ENCODE measurements around the gene PLEKHH1. TPM values are rescaled to one million over a fixed set of nuclear protein-coding genes. Genes with fewer than 3 reads are reported as not detected.

The PLEKHH1 gene
- polyA plus RNA-seq, 3 donors, result 37.5 to 44.3 (median 40.1) TPM

DNA sequence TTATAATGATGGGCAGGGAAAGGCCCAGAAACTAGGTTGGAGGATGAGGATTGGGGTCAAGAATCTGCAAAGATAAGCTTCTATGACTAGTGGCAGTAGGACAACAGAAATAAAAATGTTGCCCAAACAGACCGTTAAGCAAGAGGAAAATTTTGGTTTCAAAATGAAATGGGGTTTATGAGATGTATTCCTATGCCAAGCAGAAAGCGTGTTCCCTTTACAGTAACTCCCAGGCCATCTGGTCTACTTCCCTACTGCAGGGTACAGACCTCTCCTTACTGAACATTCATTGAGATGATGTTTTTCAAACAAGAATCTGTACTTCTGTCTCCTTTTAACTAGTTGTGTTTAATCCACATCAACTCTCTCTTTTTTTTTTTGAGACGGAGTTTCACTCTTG, 24.1 kb upstream of the PLEKHH1 start:
- no peak for DNase-seq (ENCODE audit: low read depth in 3 of 3, low spot score in 2 of 3)

DNA sequence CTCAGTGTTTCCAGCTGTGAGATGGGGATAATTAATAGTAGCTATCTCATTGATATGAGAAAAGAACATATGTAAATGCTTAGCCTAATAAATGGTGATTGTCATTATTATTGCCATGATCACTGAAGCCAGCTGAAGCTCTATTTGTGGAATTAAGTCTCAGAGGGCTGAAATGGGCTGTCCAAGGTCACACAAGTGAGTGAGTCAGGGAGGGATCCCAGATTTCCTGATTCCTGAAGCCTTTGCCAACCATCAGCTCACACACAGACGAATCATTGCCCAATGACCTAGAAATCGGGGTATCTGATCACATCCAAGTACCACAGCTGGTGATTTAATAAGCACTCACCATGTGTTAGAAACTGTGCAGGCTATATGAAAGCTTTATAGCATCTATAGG, 23.0 kb upstream of the PLEKHH1 start:
- no peak for DNase-seq (ENCODE audit: low read depth in 3 of 3, low spot score in 2 of 3)

DNA sequence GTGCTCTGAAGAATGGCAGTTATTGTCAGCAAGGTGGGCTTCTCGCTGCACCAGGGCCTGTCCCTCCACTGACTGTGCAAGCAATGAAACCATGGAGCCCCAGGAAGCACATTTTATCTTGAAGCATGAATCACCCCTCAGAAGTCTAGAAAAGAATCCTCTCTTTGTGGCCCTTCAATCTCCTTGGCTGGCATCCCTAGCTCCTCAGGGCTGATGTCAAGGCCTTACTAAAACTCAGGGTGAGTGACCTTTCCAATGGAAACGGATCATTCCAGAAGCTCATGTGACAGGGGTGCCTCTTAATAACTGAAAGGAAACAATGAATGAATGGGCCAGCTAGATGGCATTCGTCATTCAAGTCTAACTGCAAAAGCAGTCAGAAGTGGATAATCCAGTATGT, 22.3 kb upstream of the PLEKHH1 start:
- DNase-seq (ENCODE audit: low read depth in 3 of 3, low spot score in 2 of 3), result no peak

DNA sequence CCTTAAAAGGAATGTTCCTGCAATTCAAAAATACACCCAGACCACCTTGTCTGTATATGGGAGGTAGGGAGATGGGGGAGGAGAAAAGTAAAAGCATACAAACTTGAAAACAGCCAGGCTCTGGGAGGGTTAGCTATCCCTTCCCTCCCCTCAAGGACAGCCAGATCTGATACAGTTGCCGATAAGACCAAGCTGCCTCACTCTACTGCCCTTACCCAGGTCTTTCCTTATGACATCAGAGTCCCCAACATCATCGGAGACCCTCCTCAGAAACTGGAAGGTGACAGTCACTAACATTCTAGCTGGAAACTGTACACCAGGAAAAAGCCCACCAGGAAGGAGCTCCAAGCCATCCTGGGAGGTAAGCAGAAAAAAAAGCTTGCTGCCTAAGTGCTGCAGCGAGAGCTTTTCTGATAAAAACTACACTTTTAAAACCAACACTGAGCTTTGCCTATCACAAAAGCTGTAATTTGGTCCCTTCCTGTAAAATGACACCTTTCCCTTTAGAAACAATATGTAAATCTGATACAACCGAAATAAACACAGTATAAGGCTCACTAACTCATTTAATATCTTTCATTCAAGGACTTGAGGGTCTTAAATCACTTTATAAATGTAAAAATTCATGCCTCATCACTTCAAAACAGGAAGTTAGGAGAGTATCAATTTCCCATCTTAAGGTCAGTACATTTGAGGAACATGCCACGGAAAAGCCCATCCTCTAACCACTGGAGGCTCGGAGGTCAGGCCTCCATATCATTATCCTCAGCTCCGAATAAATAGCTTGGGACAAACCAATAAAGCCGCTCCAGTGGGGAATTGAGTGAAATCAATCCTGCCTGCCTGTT, 20.4 kb upstream of the PLEKHH1 start:
- DNase-seq (ENCODE audit: low read depth in 3 of 3, low spot score in 2 of 3), result no peak

DNA sequence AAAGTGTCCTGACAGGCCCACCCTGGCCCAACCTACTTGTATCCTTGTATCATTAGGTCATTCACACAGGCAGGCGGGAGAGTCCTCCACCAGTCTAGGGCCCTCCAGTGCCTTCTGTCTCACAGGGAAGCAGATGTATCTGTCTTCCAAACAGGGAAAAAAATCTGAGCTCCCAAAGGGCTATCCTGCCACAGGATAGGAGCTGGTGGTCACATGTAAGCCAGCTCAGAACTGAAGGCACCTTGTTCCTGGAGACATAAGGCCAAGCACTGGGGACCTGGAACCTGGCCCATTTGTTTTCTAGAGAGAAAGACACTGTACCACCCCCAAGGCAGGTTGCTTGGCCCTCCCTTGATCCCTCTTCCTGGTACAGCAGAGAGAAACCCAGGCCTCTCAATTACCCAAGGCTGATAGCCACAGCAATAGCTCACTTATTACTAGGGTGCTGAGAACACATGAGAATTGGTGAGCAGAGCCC, 19.4 kb upstream of the PLEKHH1 start:
- no peak for DNase-seq (ENCODE audit: low read depth in 3 of 3, low spot score in 2 of 3)

DNA sequence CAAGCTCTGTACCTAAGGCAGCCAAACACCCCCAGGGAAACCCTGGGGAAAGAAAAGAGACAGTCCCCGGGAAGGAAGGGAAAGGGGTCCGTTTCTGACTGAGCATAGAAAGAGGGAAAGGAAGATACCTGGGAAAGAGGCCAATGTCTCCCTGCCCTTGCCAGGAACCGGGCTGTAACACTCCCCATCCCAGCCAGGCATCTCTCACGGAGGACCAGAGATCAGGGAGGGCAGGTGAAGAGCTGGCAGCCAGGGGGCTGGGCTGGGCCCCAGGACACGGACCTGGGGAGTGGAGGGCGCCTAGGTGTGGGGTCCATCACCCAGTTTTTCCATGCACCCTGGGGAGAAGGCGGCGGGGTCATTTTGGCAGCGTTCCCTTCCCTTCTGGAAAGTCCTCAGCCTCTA, 18.9 kb upstream of the PLEKHH1 start:
- no peak for DNase-seq (ENCODE audit: low read depth in 3 of 3, low spot score in 2 of 3)

DNA sequence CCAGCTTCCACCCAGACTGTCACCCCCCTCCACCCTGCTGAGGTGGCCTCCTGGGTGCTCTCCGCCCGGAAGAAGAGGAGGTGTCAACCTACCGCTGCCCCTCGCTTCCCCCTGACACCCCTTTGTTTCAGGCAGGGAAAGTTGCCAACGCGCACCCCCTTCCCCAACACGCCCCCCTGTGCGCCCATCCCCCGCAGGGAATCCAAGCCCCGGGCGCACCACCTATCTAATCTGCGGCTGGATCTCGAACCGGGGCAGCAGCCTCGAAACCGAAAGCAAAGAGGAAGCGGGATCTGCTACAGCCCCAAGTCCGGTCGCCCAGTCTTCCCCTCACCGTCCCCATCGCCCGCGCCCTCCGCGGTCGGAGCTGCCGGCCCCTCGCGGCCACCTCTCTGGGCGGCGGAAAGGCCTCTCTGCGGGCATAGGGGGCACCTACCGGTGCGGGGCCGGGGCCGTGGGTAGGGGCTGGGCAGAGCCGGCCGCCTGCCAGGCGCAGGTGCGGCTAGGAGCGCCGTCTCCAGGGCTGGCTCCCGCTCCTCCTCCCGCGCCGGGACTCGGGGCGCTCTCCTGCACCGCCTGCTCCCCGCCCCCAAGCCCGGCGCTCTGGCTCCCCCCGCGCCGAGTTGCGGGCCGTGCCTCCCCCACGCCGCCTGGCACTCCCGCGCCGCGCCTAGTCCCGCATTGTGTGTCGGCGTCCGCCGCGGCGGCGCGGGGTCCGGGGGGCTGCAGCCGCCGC, 18.3 kb upstream of the PLEKHH1 start:
- DNase-seq (ENCODE audit: low read depth in 3 of 3, low spot score in 2 of 3), result no peak

DNA sequence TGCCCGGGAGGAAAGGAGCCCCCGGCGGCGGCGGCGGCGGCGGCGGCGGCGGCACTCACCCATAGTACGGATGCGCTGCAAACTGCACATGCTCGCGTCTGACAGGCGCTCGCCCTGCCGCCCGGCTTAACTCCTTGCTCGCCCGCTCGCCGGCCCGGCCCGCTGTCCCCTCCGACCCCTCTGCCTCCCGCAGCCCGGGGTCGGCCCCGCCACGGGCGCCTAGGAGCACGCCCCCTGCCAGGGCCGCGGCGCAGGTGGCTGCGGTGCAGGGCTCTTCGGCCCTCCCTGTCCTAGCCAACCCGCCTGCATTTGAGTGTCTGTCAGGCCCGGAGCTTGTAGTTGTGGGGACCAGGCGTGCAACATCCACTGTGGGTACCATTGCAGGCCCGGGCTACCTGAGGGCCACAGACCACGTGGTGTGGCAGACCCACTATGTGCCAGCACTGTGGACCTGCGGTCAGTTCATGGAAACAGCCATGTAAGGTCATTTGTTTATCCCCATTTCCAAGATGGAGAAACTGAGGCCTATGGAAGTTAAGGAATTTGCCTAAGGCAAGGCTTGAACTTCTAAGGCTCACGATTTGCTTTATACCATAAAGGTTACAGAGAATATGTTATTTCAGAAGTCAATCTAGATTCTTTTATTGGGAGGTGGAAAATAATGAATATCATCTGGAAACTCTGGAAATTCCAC, 17.6 kb upstream of the PLEKHH1 start:
- DNase-seq (ENCODE audit: low read depth in 3 of 3, low spot score in 2 of 3), result no peak

DNA sequence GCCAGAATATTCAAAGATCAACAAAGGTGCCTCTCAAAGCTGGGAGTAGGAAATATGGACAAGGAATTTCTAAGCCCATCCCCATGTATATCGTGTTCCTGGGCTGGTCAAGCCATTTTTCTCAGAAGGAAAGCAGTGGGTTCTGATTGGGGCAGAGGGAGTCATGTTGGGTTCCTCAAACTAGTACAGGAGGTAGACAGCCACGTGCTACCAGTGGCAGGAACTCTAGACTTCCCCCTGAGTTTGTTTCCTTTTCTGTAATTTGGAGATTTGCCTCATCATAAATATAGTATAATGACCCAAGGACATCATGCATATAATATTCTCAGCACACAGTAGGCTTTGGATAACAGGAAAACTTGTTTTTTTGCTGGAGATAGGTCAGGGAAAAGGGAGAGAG, 16.4 kb upstream of the PLEKHH1 start:
- DNase-seq (ENCODE audit: low read depth in 3 of 3, low spot score in 2 of 3), result no peak

DNA sequence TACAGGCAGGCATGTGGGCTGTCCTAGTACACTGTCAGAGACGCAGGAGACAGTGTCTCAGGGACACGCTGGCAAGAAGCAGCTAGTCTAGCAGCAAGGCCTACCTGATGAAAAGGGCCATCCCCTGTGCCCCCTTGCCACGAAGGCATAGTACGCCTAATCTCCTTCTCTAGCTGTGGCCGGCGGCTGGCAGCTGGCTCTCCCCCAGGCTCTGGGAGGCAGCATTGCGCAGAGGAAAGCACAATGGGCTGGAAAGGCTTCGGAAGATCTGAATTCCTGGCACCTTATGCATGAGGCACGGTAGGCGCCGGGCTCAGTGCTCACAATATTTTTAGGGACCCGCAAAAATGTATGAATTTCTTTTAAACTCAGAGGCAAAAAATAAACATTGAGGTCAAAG, 16.0 kb upstream of the PLEKHH1 start:
- no peak for DNase-seq (ENCODE audit: low read depth in 3 of 3, low spot score in 2 of 3)

DNA sequence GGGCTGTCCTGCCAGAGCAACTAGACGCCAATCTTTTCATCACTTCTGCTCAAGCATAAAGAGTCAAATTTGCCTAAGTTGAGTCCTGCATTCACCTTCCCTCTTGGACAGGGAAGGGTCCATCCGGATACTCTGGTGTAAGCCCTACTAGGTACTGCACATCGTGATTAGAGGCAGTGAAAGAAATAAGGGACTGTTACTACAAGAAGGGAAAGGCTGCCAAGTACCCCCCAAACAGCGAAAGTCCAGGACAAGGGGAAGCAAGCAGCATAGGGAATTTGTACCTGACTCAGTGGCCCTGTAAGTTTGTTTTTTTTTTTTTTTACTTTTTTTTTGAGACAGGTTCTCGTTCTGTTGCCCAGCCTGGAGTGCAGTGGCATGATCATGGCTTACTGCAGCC, 13.7 kb upstream of the PLEKHH1 start:
- DNase-seq (ENCODE audit: low read depth in 3 of 3, low spot score in 2 of 3), result no peak

DNA sequence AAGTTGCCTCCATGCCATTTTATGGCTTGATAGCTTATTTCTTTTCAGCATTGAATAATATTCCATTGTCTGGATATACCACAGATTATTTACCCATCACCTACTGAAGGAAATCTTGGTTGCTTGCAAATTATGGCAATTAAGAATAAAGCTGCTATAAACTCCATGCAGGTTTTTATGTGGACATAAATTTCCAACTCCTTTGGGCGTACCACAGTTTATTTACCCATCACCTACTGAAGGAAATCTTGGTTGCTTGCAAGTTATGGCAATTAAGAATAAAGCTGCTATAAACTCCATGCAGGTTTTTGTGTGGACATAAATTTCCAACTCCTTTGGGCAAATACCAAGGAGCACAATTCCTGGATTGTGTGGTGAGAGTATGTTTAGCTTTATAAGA, 12.6 kb upstream of the PLEKHH1 start:
- no peak for DNase-seq (ENCODE audit: low read depth in 3 of 3, low spot score in 2 of 3)

DNA sequence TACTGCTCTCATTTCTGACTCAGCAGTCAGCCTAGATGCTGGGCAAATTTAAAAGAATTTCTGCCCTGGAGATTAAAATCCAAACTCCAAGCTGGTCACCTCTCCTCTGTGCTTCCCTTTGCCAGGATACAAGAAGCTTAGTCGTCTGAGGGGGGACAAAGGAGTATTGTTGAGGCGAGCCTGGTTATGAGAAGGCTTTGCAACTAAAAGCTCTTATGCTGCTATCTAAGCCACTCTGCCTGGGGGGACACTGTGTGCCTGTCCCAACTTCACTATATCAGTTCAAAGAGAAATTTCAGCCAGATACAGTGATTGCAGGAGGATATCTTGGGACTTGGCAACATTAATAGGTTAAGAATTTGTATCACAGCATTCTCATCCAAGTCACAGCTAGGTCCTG, 10.8 kb upstream of the PLEKHH1 start:
- DNase-seq (ENCODE audit: low read depth in 3 of 3, low spot score in 2 of 3), result no peak

DNA sequence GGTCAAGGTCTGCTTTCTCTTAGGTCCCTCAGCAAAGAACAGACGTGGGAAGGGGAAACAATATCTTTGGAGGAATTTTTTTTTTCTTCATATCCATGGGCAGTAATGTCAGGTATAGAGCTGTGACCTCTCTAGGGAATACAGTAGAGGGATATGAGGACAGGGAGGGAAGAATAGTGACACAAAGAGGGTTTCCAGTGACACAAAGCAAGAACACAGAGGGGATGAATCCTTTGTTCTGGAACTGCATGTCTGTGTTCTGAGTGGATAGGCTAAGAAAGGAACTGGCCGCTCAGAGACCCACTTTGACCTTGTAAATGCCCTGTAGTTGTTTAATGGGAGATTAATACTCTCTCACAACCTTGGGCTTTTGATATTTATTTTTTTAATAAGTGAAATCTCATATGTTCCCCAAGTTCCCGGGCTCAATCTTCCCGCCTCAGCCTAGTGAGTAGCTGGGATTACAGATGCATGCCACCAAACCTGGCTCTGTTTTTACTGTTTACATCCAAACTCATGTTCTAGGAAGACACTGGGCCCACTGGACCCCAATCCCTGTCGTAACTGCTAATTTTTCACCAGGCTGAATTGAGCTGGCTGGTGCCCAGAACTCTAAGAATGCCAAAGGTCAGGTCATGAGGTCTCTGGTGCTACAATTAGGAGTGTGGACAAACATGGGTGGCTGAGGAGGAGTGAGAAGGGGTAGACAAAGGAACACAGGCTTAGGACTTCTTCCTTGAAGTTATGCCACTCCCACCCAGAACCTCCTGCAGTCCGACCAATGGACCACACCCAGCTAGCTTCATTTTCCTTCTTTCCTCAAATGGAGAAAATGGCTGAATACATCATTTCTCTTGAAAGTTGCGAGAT, 9.1 kb upstream of the PLEKHH1 start:
- DNase-seq (ENCODE audit: low read depth in 3 of 3, low spot score in 2 of 3), result no peak

DNA sequence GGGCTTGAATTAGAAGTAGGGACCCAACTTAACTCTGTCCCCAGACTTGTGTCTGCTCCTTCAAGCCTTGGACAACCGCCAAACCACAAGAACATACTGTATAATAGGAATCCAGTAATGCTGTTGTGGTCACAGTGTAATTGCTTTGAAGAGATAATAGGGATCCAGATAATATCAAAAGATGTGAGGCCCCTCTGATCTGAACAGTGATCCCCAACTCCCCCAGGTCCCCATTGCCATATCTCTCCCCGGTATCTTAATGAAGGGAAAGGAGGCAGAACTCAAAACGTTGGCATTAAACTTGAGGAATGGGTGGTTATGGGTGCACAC, 8.5 kb upstream of the PLEKHH1 start:
- DNase-seq (ENCODE audit: low read depth in 3 of 3, low spot score in 2 of 3), result no peak

DNA sequence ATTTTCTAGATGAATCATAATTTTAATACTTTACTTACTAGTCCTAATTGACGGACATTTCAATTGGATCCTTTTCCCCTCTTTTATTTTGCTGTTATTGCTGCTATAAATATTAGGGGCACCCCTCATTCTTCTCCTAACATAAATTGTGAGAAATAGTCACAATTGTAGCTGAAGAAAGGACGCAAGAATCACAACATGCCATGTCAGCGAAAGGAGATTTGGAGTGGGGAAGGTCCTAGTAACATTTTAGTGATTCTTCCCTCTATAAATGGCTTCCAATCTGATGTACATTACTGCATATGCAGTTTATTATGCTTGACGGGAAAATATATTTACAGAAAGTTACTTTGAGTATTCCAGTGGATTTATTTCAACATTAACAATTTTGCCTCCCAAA, 7.7 kb upstream of the PLEKHH1 start:
- DNase-seq (ENCODE audit: low read depth in 3 of 3, low spot score in 2 of 3), result no peak

DNA sequence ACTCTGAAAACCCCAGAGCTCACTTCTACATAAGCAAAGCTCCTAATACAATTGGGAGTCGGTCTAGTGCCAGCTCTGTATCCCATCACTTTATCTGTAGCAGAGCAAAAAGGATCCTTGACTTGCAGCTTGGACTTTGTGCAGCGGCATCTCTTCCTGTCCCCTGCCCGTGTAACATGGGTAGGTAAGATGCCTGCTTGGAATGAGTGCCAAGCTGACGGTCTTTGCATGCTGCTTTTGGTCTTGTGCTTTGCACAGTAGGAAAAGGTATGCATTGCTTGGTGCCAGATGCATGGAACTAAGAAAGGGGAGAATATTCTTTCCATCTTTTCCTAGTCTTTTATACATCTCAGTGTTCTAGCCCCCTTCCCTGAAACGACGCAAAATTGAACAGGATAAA, 6.9 kb upstream of the PLEKHH1 start:
- no peak for DNase-seq (ENCODE audit: low read depth in 3 of 3, low spot score in 2 of 3)

DNA sequence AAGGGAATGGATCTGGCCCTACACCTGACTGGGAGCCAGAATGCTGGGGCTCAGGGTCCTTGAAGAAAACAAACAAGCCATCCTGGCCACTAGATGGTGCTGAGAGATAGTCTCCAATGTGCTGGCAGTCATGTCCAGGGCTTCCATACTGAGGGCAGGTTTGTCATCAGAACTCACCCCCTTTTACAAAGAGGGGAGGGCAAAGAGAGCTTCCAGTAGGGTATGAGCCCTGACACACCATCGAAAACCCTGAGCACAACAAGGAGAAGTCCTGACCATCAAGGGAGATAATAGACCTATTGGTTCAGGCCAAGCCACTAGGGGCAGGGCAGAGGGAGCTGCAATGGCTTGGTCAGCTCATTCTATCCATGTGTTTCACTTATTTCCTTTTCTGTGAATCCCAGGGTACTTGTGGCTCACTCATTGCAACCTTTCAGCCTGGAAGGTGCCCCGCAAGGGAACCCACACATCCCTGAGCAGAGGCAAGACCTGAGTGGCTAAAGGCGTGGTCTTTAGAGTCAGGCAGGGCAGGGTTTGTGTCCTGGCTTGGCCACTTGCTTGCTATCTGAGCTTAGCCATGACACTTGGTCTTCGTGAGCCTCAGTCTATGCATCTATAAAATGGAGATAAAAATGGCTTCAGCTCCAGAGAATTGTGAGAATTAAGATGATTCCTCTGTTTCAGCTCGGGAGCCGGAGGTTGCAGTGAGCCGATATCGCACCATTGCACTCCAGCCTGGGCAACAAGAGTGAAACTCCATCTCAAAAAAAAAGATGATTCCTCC, 6.2 kb upstream of the PLEKHH1 start:
- DNase-seq (ENCODE audit: low read depth in 3 of 3, low spot score in 2 of 3), result no peak

DNA sequence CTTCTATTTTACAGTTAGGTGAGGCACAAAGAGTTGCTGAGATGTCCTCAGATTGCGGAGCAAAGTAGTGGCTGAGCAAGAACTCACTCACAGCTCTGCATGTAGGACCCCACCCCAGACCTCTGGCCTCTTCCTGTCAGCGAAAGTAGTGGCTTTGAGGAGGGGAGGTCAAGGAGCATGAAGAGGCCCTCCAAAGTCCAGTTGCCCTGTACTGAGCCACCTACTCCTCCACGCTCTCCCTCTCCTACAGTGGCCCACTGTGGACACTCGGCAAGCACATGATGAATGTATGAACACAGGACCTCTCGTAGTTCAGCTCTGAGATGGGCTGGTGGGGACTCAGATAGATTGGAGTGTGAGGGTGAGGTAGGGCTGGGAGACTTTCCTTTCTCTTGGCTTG, 5.3 kb upstream of the PLEKHH1 start:
- DNase-seq (ENCODE audit: low read depth in 3 of 3, low spot score in 2 of 3), result no peak

DNA sequence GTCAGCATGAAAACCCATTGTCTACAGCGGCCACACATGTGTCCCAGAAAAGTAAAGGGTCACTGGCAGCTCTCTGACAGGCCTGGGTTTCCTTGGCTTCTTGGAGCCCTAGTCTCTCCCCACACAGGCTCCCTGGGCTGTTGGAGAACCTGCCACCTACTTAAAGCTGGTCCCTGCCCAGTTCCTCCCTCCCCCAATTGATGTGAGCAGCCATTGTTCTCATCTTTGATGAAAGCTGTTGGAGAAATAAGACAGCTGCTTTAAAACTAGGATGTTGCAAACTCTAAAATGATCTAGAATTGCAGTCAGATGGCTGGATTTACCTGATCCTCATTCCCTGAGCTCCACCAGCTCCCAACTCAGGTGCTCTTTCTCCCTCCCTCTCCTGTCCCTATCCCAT, 4.8 kb upstream of the PLEKHH1 start:
- DNase-seq (ENCODE audit: low read depth in 3 of 3, low spot score in 2 of 3), result no peak
